Measurements from ENCODE around the gene SFTPD.
"Not testable (repeated sequence)": the region's sequence is repeated elsewhere in the genome, so short reads cannot be mapped to it uniquely, and the experiment has no call there.

The SFTPD gene

GRCh38 chr10:79923669-79924068 is 25.2 kb downstream of the SFTPD start:
- DNase-seq: no peak

- no peak for DNase-seq
Observed at GRCh38 chr10:79923145-79923544, 25.8 kb downstream of the SFTPD start.

GRCh38 chr10:79922011-79922412 is 26.9 kb downstream of the SFTPD start:
- not testable (repeated sequence) for DNase-seq

- DNase-seq: not testable (repeated sequence)
Observed at GRCh38 chr10:79915838-79916237, 33.1 kb downstream of the SFTPD start.

GRCh38 chr10:79914512-79914911 is 34.4 kb downstream of the SFTPD start:
- DNase-seq: not testable (repeated sequence)

GRCh38 chr10:79910836-79911235 is 38.1 kb downstream of the SFTPD start:
- DNase-seq: no peak

GRCh38 chr10:79910344-79910743 is 38.6 kb downstream of the SFTPD start:
- DNase-seq: no peak

- DNase-seq: no peak
Observed at GRCh38 chr10:79905322-79906314, 43.3 kb downstream of the SFTPD start.

GRCh38 chr10:79904671-79905321 is 44.1 kb downstream of the SFTPD start:
- peak; percentile 86 for DNase-seq

GRCh38 chr10:79901571-79901970 is 47.3 kb downstream of the SFTPD start:
- DNase-seq: not testable (repeated sequence)

GRCh38 chr10:79898597-79899325 is 50.1 kb downstream of the SFTPD start:
- DNase-seq: no peak

GRCh38 chr10:79892896-79893295 is 56.0 kb downstream of the SFTPD start:
- DNase-seq: not testable (repeated sequence)

GRCh38 chr10:79890469-79890868 is 58.4 kb downstream of the SFTPD start:
- no peak for DNase-seq

- not testable (repeated sequence) for DNase-seq
Observed at GRCh38 chr10:79888984-79889383, 59.9 kb downstream of the SFTPD start.

Measured in right hindlimb (tissue), 1 donor.